HepG2 (cell line): Measurements from ENCODE around the gene TMED6. TPM values are rescaled to one million over a fixed set of nuclear protein-coding genes. Genes with fewer than 3 reads are reported as not detected.
A peak's percentile ranks its signal among the peaks of the same experiment; 100 is the strongest.

Source experiments
- FLYWCH1 ChIP-seq: sonication (generic); formaldehyde crosslinking; IDR thresholded peaks from 2 replicates; pipeline ENCODE4 v1.8.1; 2023; ENCODE audit warnings: mild to moderate bottlenecking, missing genetic modification reagents
- KLF12 ChIP-seq: sonication (generic); formaldehyde crosslinking; IDR thresholded peaks from 2 replicates; pipeline ENCODE4 v1.4.0; 2020; ENCODE audit warnings: missing genetic modification reagents, borderline replicate concordance
- MAFF ChIP-seq: IDR thresholded peaks from 2 replicates; pipeline ENCODE4 v1.6.1; 2011; ENCODE audit warnings: low read depth, low read length, improper control_type of control experiment
- PHB2 ChIP-seq: fragments of 450-650 bp; IDR thresholded peaks from 2 replicates; pipeline ENCODE4 v1.6.1; 2018; ENCODE audit not compliant: partially characterized antibody
- PTBP1 ChIP-seq: fragments of 200-400 bp; formaldehyde crosslinking; IDR thresholded peaks from 2 replicates; pipeline ENCODE4 v1.6.1; 2018; ENCODE audit warnings: low read length, low read depth; ENCODE audit not compliant: poor library complexity, severe bottlenecking
- SAFB2 ChIP-seq: sonication (generic); formaldehyde crosslinking; IDR thresholded peaks from 2 replicates; pipeline ENCODE4 v1.5.1; 2020; ENCODE audit warnings: missing genetic modification reagents, low read depth, mild to moderate bottlenecking, borderline replicate concordance
- SIX4 ChIP-seq: sonication (generic); formaldehyde crosslinking; IDR thresholded peaks from 2 replicates; pipeline ENCODE4 v1.4.0; 2020; ENCODE audit warnings: missing genetic modification reagents
- SMAD1 ChIP-seq: sonication (generic); formaldehyde crosslinking; IDR thresholded peaks from 2 replicates; pipeline ENCODE4 v1.4.0; 2020; ENCODE audit warnings: missing genetic modification reagents, low read depth, mild to moderate bottlenecking, borderline replicate concordance
- SRF ChIP-seq: IDR thresholded peaks from 2 replicates; pipeline ENCODE4 v1.6.1; 2011; ENCODE audit warnings: mild to moderate bottlenecking, low read depth, low read length, moderate library complexity
- ZMAT3 ChIP-seq: sonication (generic); formaldehyde crosslinking; conservative IDR thresholded peaks from 2 replicates; pipeline ENCODE4 v1.7.0; 2021; ENCODE audit warnings: missing genetic modification reagents
- ZNF143 ChIP-seq: sonication (generic); formaldehyde crosslinking; IDR thresholded peaks from 2 replicates; pipeline ENCODE4 v1.4.0; 2020; ENCODE audit warnings: missing genetic modification reagents
- ZNF274 ChIP-seq: sonication (generic); formaldehyde crosslinking; IDR thresholded peaks from 2 replicates; pipeline ENCODE4 v1.5.1; 2020; ENCODE audit warnings: mild to moderate bottlenecking, missing genetic modification reagents
- ZNF569 ChIP-seq: sonication (generic); formaldehyde crosslinking; IDR thresholded peaks from 2 replicates; pipeline ENCODE4 v1.5.0; 2020; ENCODE audit warnings: mild to moderate bottlenecking, missing genetic modification reagents, moderate library complexity, borderline replicate concordance
- ZNF747 ChIP-seq: sonication (generic); formaldehyde crosslinking; IDR thresholded peaks from 2 replicates; pipeline ENCODE4 v1.8.1; 2023; ENCODE audit warnings: missing genetic modification reagents, mild to moderate bottlenecking, borderline replicate concordance
- ZNF780A ChIP-seq: sonication (generic); formaldehyde crosslinking; IDR thresholded peaks from 2 replicates; pipeline ENCODE4 v1.8.0; 2022; ENCODE audit warnings: mild to moderate bottlenecking, missing genetic modification reagents, moderate library complexity
- ZSCAN29 ChIP-seq: sonication (generic); formaldehyde crosslinking; conservative IDR thresholded peaks from 2 replicates; pipeline ENCODE4 v1.4.0; 2020; ENCODE audit warnings: mild to moderate bottlenecking, missing genetic modification reagents
- polyA plus RNA-seq, 8 experiments: library from polyadenylated mRNA; depleted of rRNA in 3 of 8; stranded (reverse) in 7 of 8; unstranded in 1 of 8; fragments of >200 nt; fragmentation: Illumina TruSeq in 4 of 8; extraction: Trizol in 4 of 8; gene quantifications; 2 replicates each; pipeline versions ENCODE4 v1.2.1 to v1.2.3, GENCODE V29; 2011 to 2016; ENCODE audit warnings: low read depth in 4 of 8, missing spikeins in 1 of 8, mixed read lengths in 1 of 8; ENCODE audit not compliant: insufficient read depth in 1 of 8
- total RNA-seq, 5 experiments: library from RNA; depleted of rRNA; stranded (reverse); fragments of >200 nt; fragmentation: Illumina TruSeq; extraction: Trizol; gene quantifications; 2 replicates each; pipeline ENCODE4 v1.2.3, GENCODE V29; 2016; ENCODE audit warnings: low read depth in 1 of 5
- TF ChIP-seq, protein P1 (sequence below): sonication (generic); formaldehyde crosslinking; IDR thresholded peaks from 2 replicates; pipeline ENCODE4 v1.5.1; 2020; ENCODE audit warnings: mild to moderate bottlenecking, missing genetic modification reagents, moderate library complexity
- TF ChIP-seq, protein P2 (sequence below): sonication (generic); formaldehyde crosslinking; IDR thresholded peaks from 2 replicates; pipeline ENCODE4 v1.5.1; 2020; ENCODE audit warnings: mild to moderate bottlenecking, missing genetic modification reagents
- TF ChIP-seq, protein P3 (sequence below): sonication (generic); formaldehyde crosslinking; IDR thresholded peaks from 2 replicates; pipeline ENCODE4 v1.5.1; 2020; ENCODE audit warnings: missing genetic modification reagents, mild to moderate bottlenecking, borderline replicate concordance
- TF ChIP-seq, protein P4 (sequence below): sonication (generic); formaldehyde crosslinking; IDR thresholded peaks from 2 replicates; pipeline ENCODE4 v1.4.0; 2020; ENCODE audit warnings: missing genetic modification reagents, borderline replicate concordance

The TMED6 gene
- total and polyA plus RNA-seq, 2 of the 13 experiments (the other 11 are each of a cell fraction or from before 2014, with no cell fraction given), result 9.8 to 14.4 TPM

DNA sequence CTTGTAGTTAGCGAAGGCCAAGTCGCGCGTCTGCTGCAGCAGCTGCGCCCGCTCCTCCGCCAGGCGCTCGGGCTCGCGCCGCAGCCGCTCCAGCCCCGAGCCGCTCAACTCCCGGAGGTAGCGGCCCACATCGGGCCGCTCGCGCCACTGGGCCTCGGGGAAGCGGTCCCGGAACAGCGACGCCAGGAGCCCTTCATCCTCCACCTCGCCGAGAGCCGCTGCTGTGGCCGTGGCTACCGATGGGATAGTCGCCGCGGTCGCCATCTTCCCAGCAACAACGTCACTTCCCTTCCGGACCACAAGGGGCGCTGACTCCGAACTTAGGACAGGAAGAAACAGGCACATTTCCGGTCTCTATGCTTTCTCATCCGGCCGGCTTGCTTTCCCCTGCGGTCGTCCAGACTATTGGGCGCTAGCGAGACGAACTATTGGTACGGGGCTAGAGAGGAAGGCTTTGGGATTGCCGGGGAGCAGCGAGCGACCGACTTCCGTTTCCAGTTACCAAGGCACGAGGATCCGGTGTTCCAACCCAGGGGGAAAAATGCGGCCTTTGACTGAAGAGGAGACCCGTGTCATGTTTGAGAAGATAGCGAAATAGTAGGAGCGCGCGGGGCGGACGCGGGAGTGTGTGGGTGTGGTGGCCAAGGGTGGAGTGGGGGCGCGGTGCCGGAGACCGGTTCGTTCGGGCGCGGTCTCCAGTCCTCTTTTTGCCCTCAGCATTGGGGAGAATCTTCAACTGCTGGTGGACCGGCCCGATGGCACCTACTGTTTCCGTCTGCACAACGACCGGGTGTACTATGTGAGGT, 12.1 kb downstream of the TMED6 start, which contains the start of the genes COG8 and NIP7 (continued):
- TF ChIP-seq, protein P1, sequence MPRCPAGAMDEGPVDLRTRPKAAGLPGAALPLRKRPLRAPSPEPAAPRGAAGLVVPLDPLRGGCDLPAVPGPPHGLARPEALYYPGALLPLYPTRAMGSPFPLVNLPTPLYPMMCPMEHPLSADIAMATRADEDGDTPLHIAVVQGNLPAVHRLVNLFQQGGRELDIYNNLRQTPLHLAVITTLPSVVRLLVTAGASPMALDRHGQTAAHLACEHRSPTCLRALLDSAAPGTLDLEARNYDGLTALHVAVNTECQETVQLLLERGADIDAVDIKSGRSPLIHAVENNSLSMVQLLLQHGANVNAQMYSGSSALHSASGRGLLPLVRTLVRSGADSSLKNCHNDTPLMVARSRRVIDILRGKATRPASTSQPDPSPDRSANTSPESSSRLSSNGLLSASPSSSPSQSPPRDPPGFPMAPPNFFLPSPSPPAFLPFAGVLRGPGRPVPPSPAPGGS (CRISPR knock-in tag), result peak; percentile 86
- TF ChIP-seq KLF12, result 0 out of 2 replicates have a peak, but pooled peaks have one; percentile 63
- no peak for TF ChIP-seq PTBP1
- TF ChIP-seq SIX4 (CRISPR knock-in tag), result peak; percentile 50
- peak; percentile 91 for TF ChIP-seq ZNF780A (CRISPR knock-in tag)
- peak; percentile 74; the same call in 1 of the 2 replicates for TF ChIP-seq ZMAT3 (CRISPR knock-in tag)
- TF ChIP-seq ZSCAN29 (CRISPR knock-in tag), result peak; percentile 89
- TF ChIP-seq, protein P2, sequence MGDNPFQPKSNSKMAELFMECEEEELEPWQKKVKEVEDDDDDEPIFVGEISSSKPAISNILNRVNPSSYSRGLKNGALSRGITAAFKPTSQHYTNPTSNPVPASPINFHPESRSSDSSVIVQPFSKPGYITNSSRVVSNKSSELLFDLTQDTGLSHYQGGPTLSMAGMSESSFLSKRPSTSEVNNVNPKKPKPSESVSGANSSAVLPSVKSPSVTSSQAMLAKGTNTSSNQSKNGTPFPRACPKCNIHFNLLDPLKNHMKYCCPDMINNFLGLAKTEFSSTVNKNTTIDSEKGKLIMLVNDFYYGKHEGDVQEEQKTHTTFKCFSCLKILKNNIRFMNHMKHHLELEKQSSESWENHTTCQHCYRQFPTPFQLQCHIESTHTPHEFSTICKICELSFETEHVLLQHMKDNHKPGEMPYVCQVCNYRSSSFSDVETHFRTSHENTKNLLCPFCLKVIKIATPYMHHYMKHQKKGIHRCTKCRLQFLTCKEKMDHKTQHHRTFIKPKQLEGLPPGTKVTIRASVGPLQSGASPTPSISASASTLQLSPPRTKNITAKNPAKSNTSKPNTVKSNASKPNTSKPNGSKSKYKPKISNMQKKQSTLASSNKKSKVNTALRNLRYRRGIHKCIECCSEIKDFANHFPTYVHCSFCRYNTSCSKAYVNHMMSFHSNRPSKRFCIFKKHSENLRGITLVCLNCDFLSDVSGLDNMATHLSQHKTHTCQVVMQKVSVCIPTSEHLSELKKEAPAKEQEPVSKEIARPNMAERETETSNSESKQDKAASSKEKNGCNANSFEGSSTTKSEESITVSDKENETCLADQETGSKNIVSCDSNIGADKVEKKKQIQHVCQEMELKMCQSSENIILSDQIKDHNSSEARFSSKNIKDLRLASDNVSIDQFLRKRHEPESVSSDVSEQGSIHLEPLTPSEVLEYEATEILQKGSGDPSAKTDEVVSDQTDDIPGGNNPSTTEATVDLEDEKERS (CRISPR knock-in tag), result peak; percentile 88
- no peak; the same call in 1 of the 2 replicates for TF ChIP-seq ZNF569 (CRISPR knock-in tag)
- TF ChIP-seq SRF, result peak; percentile 65; the same call in 1 of the 2 replicates
- peak; percentile 81 for TF ChIP-seq ZNF274 (CRISPR knock-in tag)
- TF ChIP-seq SMAD1 (CRISPR knock-in tag), result peak; percentile 89
- no peak for TF ChIP-seq FLYWCH1
- TF ChIP-seq PHB2, result no peak
- TF ChIP-seq ZNF747 (CRISPR knock-in tag), result peak; percentile 83; the same call in 1 of the 2 replicates
- TF ChIP-seq, protein P3, sequence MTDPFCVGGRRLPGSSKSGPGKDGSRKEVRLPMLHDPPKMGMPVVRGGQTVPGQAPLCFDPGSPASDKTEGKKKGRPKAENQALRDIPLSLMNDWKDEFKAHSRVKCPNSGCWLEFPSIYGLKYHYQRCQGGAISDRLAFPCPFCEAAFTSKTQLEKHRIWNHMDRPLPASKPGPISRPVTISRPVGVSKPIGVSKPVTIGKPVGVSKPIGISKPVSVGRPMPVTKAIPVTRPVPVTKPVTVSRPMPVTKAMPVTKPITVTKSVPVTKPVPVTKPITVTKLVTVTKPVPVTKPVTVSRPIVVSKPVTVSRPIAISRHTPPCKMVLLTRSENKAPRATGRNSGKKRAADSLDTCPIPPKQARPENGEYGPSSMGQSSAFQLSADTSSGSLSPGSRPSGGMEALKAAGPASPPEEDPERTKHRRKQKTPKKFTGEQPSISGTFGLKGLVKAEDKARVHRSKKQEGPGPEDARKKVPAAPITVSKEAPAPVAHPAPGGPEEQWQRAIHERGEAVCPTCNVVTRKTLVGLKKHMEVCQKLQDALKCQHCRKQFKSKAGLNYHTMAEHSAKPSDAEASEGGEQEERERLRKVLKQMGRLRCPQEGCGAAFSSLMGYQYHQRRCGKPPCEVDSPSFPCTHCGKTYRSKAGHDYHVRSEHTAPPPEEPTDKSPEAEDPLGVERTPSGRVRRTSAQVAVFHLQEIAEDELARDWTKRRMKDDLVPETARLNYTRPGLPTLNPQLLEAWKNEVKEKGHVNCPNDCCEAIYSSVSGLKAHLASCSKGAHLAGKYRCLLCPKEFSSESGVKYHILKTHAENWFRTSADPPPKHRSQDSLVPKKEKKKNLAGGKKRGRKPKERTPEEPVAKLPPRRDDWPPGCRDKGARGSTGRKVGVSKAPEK (CRISPR knock-in tag), result no peak
- peak; percentile 93 for TF ChIP-seq SAFB2 (CRISPR knock-in tag)
- TF ChIP-seq, protein P4, sequence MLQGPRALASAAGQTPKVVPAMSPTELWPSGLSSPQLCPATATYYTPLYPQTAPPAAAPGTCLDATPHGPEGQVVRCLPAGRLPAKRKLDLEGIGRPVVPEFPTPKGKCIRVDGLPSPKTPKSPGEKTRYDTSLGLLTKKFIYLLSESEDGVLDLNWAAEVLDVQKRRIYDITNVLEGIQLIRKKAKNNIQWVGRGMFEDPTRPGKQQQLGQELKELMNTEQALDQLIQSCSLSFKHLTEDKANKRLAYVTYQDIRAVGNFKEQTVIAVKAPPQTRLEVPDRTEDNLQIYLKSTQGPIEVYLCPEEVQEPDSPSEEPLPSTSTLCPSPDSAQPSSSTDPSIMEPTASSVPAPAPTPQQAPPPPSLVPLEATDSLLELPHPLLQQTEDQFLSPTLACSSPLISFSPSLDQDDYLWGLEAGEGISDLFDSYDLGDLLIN (CRISPR knock-in tag), result 0 out of 2 replicates have a peak, but pooled peaks have one; percentile 13
- TF ChIP-seq ZNF143 (CRISPR knock-in tag), result peak; percentile 80
- peak; percentile 15; the same call in 1 of the 2 replicates for TF ChIP-seq MAFF
